Activated CD4-positive, alpha-beta T cell treated with anti-CD3 and anti-CD28 coated beads, Interleukin-2, amount 50 U/mL, for 48 hours (primary cell): ENCODE results near the gene PDE4D.
"Not testable (repeated sequence)": the region's sequence is repeated elsewhere in the genome, so short reads cannot be mapped to it uniquely, and the experiment has no call there.

Source experiments
- DNase-seq, 2 experiments: peaks; one replicate each; pipeline ENCODE4 v3.0.0-alpha.2; 2020

The PDE4D gene

DNA sequence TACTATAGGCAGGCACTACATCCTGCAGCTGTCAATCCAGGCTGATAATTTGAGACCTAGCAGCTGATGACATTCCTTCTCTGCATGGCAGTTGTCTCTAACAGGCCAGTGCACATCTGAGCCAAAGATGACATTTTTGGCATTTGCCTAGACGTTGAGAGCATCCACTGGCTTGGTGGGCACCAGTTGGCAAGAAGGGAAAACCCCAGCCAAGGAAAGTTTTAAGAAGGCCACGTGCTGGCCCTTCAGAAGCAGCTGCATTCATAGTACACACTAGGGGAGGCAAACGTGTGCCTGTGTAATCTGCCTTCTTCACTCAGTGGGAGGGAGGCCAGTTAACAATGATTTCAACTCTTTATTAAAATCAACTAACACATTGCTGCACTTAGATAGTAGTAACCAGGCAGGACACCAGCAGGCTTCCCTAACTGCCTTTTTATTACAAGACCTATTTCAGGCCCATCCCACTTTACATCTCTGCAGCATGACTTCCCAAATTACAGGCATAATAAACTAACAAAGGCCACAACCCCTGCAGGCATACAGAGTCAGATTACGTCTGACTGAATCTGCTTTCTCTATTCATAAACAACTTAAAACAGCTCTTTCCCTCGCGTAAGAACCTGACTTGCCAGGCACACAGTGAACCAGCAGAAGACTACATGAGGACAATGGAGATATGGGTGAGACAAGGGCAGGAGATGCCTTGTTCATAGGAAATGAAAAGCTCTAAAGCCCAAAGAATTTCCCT, 576.3 kb downstream of the PDE4D start:
- DNase-seq: no peak

DNA sequence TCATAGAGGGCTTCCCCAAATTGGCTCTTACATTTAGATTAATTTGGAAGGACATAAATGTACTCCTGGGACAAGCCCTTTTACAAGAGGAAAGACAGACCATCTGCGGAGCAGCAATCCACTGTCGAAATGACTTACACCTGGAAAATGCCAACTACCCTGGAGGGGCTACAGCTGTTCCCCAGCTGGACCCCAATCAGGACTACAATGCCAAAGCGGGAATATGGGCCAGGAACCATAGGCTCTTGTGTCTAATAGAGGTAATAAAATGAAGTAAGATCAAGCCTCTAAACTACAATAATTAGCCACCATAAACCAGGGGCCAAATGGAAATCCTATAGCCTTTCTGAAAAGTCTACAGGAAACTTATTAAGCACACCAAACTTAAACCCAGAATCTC, 581.3 kb downstream of the PDE4D start:
- DNase-seq: no peak

- not testable (repeated sequence) for DNase-seq
Observed at GRCh38 chr5:59308685-59309084, 584.8 kb downstream of the PDE4D start.

- not testable (repeated sequence) for DNase-seq
Observed at GRCh38 chr5:59303289-59303716, 590.2 kb downstream of the PDE4D start.

GRCh38 chr5:59302509-59302908, 591.0 kb downstream of the PDE4D start:
- not testable (repeated sequence) for DNase-seq

DNA sequence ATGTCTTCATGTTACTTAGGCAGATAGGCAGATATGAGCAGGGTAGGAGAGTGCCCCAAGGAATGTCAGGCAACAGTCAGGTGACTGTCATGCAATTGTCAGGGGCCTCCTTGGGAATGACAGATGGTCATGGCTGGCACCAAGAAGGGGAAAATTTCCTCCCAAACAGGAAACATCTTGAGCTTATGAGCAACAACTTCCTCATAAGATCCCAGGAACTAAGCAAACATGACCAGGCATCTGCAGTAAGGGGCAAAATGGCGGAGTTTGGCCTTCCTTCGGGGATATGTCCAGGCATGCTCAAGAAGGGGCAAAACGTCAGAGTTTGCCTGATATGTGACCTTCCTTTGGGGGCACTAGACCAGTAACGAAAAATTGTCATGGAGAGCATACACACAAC, 591.8 kb downstream of the PDE4D start:
- no peak for DNase-seq

- DNase-seq: no peak
Observed at GRCh38 chr5:59300930-59301329, 592.6 kb downstream of the PDE4D start.

DNA sequence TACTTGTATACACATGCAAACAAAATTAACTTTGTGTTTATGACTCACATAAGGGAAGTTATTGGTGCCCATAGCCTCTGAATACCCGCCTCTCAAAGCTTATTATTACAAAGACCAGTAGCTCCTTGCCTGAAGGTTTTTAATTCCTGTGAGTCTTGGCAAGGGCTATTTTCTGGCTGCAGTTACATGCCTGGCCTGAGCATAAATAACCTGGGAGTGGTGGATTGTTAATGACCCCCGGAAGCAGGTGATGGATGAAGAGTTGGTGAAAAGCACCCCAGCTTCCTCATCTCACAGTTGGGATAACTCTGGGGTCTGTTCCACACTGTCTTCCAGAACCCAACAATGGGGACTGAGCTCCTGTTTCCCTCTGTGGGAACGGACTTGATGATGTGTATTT, 594.5 kb downstream of the PDE4D start:
- DNase-seq: no peak

DNA sequence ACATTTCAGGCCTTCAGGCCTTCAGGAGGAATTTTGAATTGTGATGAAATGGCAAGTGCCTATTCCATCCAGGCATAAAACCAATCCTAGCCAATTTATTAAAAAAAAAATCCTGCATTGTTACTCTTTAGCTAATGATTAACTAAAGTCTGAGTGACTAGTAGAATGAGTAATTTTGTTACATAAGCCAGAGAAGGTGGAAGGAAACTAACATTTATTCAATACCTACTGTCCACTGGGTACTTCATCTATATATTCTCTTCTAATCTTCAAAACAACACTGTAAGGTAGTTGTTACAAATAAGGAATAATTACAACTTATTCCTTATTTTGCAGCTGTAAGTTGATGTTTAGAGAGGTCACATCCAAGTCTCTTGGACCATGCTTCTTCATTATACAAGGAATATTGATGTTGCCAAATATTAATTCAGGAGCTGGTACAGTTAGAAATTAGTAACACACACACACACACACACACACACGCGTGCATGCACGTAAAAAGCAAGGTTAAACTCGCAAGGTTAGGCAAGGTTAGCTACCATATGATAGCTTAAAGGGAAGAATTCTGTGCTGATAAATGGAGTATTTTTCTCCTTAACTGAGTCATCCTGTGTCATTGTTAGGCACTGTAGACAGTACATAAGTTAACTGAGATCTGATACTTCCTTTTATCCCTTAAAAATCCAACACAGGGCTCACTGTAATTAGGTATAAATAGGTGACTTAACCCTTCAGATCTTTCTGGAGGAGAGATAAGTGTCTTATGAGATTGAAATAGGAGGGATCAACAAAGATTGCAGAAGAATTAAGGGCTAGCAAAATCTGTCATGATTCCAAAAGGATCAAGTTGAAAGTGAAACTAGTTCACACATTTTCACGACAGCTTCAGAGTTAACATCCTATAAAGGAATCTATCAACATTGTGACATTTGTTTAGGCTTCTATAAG, 596.9 kb downstream of the PDE4D start:
- DNase-seq: no peak

GRCh38 chr5:59293700-59294099, 599.8 kb downstream of the PDE4D start:
- no peak for DNase-seq

DNA sequence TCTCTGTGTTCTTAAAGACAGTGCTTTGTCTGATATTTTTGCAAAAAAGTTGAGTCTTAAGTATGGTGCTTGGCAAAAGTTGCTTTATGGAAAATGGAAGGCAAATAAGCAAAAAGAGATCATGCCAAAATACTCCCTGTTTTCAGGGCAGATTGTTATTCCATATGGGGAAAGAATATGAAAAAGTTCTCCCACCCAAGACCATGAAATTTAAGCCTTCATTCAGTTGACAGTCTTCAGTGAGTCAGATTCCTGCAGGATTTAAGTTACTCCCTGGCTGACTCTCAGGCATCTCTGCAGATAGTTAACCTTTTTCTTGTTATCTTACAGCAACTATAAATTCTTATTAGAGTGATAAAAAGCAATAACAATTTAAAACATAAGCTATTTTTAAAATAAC, 601.6 kb downstream of the PDE4D start:
- no peak for DNase-seq

- no peak for DNase-seq
Observed at GRCh38 chr5:59287884-59288283, 605.6 kb downstream of the PDE4D start.

DNA sequence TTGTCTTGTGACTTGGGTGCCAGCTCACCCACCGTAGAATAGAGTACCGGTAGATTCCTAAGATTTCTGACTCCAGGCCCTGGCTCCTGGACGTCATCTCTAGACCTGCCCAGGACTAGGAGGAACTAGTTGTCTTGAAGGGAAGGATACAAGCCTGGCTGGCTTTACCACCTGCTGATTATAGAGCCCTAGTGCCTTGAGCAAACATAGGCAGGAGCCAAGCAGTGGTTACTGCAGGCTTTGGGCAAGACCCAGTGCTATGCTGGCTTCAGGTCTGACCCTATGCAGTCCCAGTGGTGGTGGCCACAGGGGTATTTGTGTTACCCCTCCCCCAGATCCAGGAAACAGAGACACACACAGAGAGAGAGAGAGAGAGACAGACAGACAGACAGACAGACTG, 606.2 kb downstream of the PDE4D start:
- no peak for DNase-seq

GRCh38 chr5:59286510-59286909, 607.0 kb downstream of the PDE4D start:
- no peak for DNase-seq

GRCh38 chr5:59285300-59286016, 608.1 kb downstream of the PDE4D start:
- DNase-seq: no peak

DNA sequence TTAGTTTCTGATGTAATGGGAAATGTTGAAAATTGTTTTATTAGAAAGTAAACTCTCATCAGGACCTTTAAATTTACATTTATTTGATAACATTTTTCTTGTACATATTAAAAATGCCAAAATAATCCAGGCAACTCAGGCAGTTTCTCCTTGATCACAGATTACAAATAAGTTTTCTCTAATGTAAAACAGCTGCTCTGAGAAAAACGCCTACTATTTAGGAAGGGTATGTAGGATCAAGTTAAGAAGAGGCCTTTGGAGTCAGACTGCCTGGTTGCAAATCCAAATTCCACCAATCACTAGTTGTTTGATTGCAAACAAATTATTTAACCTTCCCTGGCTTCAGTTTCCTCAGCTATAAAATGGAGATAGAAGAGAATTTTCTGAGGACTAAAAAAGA, 610.8 kb downstream of the PDE4D start:
- no peak for DNase-seq

DNA sequence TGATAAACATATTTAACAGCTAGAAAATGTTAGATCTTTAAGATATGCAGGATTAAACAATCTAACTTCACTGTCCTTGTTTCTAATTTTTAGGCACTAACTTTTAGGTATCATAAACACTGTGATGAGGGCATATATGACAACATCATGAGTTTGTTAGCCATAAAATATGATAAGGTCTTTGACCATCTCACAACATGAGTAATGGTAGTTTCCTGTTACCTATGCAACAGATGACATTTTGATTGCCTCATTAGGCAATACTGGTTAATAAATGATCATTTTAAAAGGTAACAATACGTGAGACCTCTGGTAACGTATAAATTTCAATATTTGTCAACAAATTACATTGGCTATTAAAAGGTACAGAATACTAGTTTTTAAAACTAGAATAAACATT, 613.5 kb downstream of the PDE4D start:
- no peak for DNase-seq

GRCh38 chr5:59276917-59277372, 616.6 kb downstream of the PDE4D start:
- DNase-seq: no peak

GRCh38 chr5:59276325-59276675, 617.2 kb downstream of the PDE4D start:
- no peak for DNase-seq

- no peak for DNase-seq
Observed at GRCh38 chr5:59275510-59276324, 617.8 kb downstream of the PDE4D start.

- no peak for DNase-seq
Observed at GRCh38 chr5:59275170-59275509, 618.4 kb downstream of the PDE4D start.

- DNase-seq: no peak
Observed at GRCh38 chr5:59274106-59274636, 619.4 kb downstream of the PDE4D start.
